Skin epidermis (tissue), 12 donors: Measurements from ENCODE around the gene SLC2A11.
A peak's percentile ranks its signal among the peaks of the same experiment; 100 is the strongest.

ENCODE experiments used
- H3K27ac ChIP-seq, 21 experiments: fragments of 200-600 bp; sonication (generic) in 11 of 21; one replicate each; pipeline ENCODE4 v1.5.0; 2020; ENCODE audit warnings: mild to moderate bottlenecking in 3 of 21, inconsistent platforms in 2 of 21, moderate library complexity in 2 of 21
- H3K4me3 ChIP-seq, 7 experiments: fragments of 200-600 bp; sonication (generic) in 2 of 7; one replicate each; pipeline ENCODE4 v1.5.0; 2020; ENCODE audit warnings: inconsistent platforms in 2 of 7, mild to moderate bottlenecking in 2 of 7, moderate library complexity in 1 of 7

SLC2A11 gene

GRCh38 chr22:23857606-23858483 lies at the start of gene SLC2A11:
SLC2A11 (plus strand) TSS chr22:23857875; CDS start chr22:23858000, 125 bp downstream.
- Histone ChIP-seq H3K27ac (peak within 1 kb of the TSS; percentile 44 to 93 (median 81)), H3K4me3 (peak within 1 kb of the TSS; percentile 47 to 68 (median 61))

- no peak overlapping the region for H3K4me3 ChIP-seq
Observed at GRCh38 chr22:23812378-23812777, 45.3 kb upstream of the SLC2A11 start.

GRCh38 chr22:23815541-23816155 lies 42.0 kb upstream of the SLC2A11 start:
- H3K27ac ChIP-seq: peak overlapping the region in 2 of 21 experiments; percentile 23
- no peak overlapping the region for H3K4me3 ChIP-seq

More at GRCh38 chr22:23812378-23812777, 45.3 kb upstream of the SLC2A11 start:
- no peak overlapping the region for H3K27ac ChIP-seq

- Histone ChIP-seq H3K27ac (peak overlapping the region in 2 of 21 experiments; percentile 23), H3K4me3 (no peak overlapping the region)
Observed at GRCh38 chr22:23816156-23816976, 41.3 kb upstream of the SLC2A11 start.

GRCh38 chr22:23817146-23817545 lies 40.5 kb upstream of the SLC2A11 start:
- Histone ChIP-seq H3K4me3 (no peak overlapping the region), H3K27ac (no peak overlapping the region)

- no peak overlapping the region for H3K27ac ChIP-seq
- no peak overlapping the region for H3K4me3 ChIP-seq
Observed at GRCh38 chr22:23818541-23818940, 39.1 kb upstream of the SLC2A11 start.

- Histone ChIP-seq H3K4me3 (no peak overlapping the region), H3K27ac (peak overlapping the region in 1 of 21 experiments; percentile 12)
Observed at GRCh38 chr22:23820748-23821211, 36.9 kb upstream of the SLC2A11 start.

- Histone ChIP-seq H3K27ac (peak overlapping the region in 1 of 21 experiments; percentile 45), H3K4me3 (no peak overlapping the region)
Observed at GRCh38 chr22:23822101-23822671, 35.5 kb upstream of the SLC2A11 start.

- H3K27ac ChIP-seq: peak overlapping the region in 6 of 21 experiments; percentile 6 to 46 (median 24)
- no peak overlapping the region for H3K4me3 ChIP-seq
Observed at GRCh38 chr22:23823331-23823791, 34.3 kb upstream of the SLC2A11 start.

GRCh38 chr22:23824476-23825245 lies 33.0 kb upstream of the SLC2A11 start:
- Histone ChIP-seq H3K4me3 (no peak overlapping the region), H3K27ac (peak overlapping the region in 8 of 21 experiments; percentile 6 to 47 (median 26))

GRCh38 chr22:23825246-23825905 lies 32.3 kb upstream of the SLC2A11 start:
- Histone ChIP-seq H3K4me3 (no peak overlapping the region), H3K27ac (peak overlapping the region in 19 of 21 experiments; percentile 2 to 79 (median 48))

GRCh38 chr22:23826510-23827350 lies 30.9 kb upstream of the SLC2A11 start:
- peak overlapping the region in 14 of 21 experiments; percentile 3 to 81 (median 46) for H3K27ac ChIP-seq
- no peak overlapping the region for H3K4me3 ChIP-seq

GRCh38 chr22:23827351-23827995 lies 30.2 kb upstream of the SLC2A11 start:
- Histone ChIP-seq H3K27ac (peak overlapping the region in 12 of 21 experiments; percentile 6 to 81 (median 37)), H3K4me3 (no peak overlapping the region)

GRCh38 chr22:23828800-23829680 lies 28.6 kb upstream of the SLC2A11 start:
- peak overlapping the region in 9 of 21 experiments; percentile 0 to 57 (median 27) for H3K27ac ChIP-seq
- H3K4me3 ChIP-seq: no peak overlapping the region

- H3K4me3 ChIP-seq: no peak overlapping the region
- peak overlapping the region in 2 of 21 experiments; percentile 21 to 57 for H3K27ac ChIP-seq
Observed at GRCh38 chr22:23829845-23830372, 27.8 kb upstream of the SLC2A11 start.
